Esophagus muscularis mucosa (tissue), 3 donors: Measurements from ENCODE around the gene ZNF503.

Source experiments
- POLR2A ChIP-seq: fragments of 450-650 bp; IDR thresholded peaks from one replicate; pipeline ENCODE4 v1.6.1; 2017; ENCODE audit warnings: antibody characterized with exemption, moderate library complexity, mild to moderate bottlenecking, low read depth
- POLR2AphosphoS5 ChIP-seq, 2 donors: sonication (generic); formaldehyde crosslinking; IDR thresholded peaks; one replicate each; pipeline ENCODE4 v1.6.1; 2017; ENCODE audit warnings: antibody characterized with exemption in 2 of 2
- TF ChIP-seq, protein P1 (sequence below), 3 experiments: fragments of 200-600 bp in 2 of 3; fragments of 450-650 bp in 1 of 3; sonication (generic) in 2 of 3; IDR thresholded peaks; one replicate each; pipeline ENCODE4 v1.5.1; 2017 to 2019; ENCODE audit warnings: antibody characterized with exemption in 3 of 3, mild to moderate bottlenecking in 2 of 3, moderate library complexity in 1 of 3

DNA sequence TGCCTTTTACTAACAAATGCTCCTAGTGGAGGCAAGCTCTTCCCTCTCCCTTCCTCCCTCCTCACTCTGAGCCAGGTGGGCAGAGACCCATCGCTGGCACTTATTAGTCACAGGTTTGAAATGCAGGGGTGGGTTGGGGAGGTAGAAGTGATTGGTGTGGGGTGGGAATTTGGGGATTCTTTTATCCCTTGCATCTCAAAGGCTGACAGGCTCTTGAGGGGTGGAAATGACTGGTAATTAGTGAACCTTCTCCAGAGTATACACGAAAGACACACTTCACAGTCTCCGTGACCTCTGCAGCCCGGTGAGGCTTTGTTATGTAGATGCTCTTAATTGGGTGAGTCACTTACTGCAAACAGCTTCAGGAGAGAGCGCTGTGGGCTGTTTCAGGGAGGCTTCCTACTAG lies 16.0 kb upstream of the ZNF503 start:
- TF ChIP-seq, protein P1, sequence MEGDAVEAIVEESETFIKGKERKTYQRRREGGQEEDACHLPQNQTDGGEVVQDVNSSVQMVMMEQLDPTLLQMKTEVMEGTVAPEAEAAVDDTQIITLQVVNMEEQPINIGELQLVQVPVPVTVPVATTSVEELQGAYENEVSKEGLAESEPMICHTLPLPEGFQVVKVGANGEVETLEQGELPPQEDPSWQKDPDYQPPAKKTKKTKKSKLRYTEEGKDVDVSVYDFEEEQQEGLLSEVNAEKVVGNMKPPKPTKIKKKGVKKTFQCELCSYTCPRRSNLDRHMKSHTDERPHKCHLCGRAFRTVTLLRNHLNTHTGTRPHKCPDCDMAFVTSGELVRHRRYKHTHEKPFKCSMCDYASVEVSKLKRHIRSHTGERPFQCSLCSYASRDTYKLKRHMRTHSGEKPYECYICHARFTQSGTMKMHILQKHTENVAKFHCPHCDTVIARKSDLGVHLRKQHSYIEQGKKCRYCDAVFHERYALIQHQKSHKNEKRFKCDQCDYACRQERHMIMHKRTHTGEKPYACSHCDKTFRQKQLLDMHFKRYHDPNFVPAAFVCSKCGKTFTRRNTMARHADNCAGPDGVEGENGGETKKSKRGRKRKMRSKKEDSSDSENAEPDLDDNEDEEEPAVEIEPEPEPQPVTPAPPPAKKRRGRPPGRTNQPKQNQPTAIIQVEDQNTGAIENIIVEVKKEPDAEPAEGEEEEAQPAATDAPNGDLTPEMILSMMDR (IDR thresholded peaks at IDR 0.05): no peak
- no peak for TF ChIP-seq POLR2AphosphoS5 (IDR thresholded peaks at IDR 0.05)
- no peak for TF ChIP-seq POLR2A
